ENCODE measurements around the gene KCNC2. TPM values are rescaled to one million over a fixed set of nuclear protein-coding genes. Genes with fewer than 3 reads are reported as not detected.

KCNC2 gene
- total RNA-seq, 2 experiments from 2014 or later = not detected

GRCh38 chr12:74999474-74999873, 210.2 kb downstream of the KCNC2 start:
- Mint-ChIP-seq H3K4me1 (no peaks in the 10 kb centered on the region), H3K27me3 (no peaks in the 10 kb centered on the region), H3K27ac (no peak overlapping the region), H3K4me3 (no peak overlapping the region), H3K36me3 (ENCODE audit: low read depth) (no peaks in the 10 kb centered on the region), H3K9me3 (peaks cover 2% of the 10 kb centered on the region)
- ChIA-PET POLR2A (no interaction called here), CTCF (no interaction called here)
- DNase-seq = no peak

Other genes with a start within 250 kb of the KCNC2 start
- gene CAPS2, start 120.5 kb upstream of the KCNC2 start, total RNA-seq = 1 to 10 TPM; 1.3 to 2.1 TPM
- gene GLIPR1L1, start 124.8 kb upstream of the KCNC2 start, total RNA-seq = not detected
- gene GLIPR1L2, start 181.2 kb upstream of the KCNC2 start, total RNA-seq = under 1 TPM; 0.30 to 0.75 TPM

Measured in activated CD4-positive, alpha-beta T cell treated with anti-CD3 and anti-CD28 coated beads, Interleukin-2, amount 10 ng/mL, durations not matched to agents 7 days and 5 days (primary cell).